Activated naive CD4-positive, alpha-beta T cell treated with anti-CD3 and anti-CD28 coated beads, Interleukin-2, amount 50 U/mL, for 24 hours (primary cell): ENCODE data around the gene ABTB2.

Source experiments
- H3K27ac Mint-ChIP-seq: one replicate; pipeline ENCODE4 v1.8.0; 2021; ENCODE audit warnings: mild to moderate bottlenecking, mixed read lengths
- H3K27me3 Mint-ChIP-seq: one replicate; pipeline ENCODE4 v1.8.0; 2021; ENCODE audit warnings: mixed read lengths
- H3K36me3 Mint-ChIP-seq: one replicate; pipeline ENCODE4 v1.8.0; 2021; ENCODE audit warnings: mixed read lengths
- H3K4me1 Mint-ChIP-seq: one replicate; pipeline ENCODE4 v1.8.0; 2021; ENCODE audit warnings: mixed read lengths
- H3K4me3 Mint-ChIP-seq: one replicate; pipeline ENCODE4 v1.8.0; 2021; ENCODE audit warnings: mild to moderate bottlenecking, mixed read lengths
- H3K9me3 Mint-ChIP-seq: one replicate; pipeline ENCODE4 v1.8.0; 2021; ENCODE audit warnings: mixed read lengths

The ABTB2 gene

DNA sequence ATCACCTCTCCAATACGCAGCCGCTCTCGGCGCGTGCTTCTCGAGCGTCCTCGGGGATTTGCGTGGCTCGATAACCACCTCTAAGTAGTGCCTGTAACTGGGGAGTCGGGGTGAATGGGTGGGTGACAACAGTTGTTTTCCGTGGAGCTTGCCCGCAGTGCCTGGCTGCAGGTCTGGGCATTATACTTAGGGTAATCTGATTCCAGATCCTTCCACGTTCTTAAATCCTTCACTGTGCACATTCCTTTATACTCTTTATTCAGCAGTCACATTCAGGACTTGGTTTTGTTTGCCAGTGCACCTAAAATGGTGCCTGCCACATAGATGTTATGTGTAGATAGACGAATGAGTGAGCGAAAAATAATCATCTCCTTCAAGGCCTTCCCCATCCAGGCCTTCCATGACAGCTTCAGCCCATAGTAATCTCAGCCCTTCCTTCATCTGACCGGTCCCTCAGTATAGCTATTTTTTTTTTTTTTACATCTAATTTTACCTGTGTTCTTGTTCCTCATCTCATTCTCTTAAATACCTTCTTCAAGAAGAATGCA, 251.8 kb downstream of the ABTB2 start:
- Mint-ChIP-seq H3K9me3 (no peaks in the 10 kb centered on the region), H3K4me1 (peaks cover 62% of the 10 kb centered on the region), H3K4me3 (peak overlapping the region; percentile 98), H3K27me3 (no peaks in the 10 kb centered on the region), H3K27ac (peak overlapping the region; percentile 96), H3K36me3 (peaks cover 18% of the 10 kb centered on the region)

DNA sequence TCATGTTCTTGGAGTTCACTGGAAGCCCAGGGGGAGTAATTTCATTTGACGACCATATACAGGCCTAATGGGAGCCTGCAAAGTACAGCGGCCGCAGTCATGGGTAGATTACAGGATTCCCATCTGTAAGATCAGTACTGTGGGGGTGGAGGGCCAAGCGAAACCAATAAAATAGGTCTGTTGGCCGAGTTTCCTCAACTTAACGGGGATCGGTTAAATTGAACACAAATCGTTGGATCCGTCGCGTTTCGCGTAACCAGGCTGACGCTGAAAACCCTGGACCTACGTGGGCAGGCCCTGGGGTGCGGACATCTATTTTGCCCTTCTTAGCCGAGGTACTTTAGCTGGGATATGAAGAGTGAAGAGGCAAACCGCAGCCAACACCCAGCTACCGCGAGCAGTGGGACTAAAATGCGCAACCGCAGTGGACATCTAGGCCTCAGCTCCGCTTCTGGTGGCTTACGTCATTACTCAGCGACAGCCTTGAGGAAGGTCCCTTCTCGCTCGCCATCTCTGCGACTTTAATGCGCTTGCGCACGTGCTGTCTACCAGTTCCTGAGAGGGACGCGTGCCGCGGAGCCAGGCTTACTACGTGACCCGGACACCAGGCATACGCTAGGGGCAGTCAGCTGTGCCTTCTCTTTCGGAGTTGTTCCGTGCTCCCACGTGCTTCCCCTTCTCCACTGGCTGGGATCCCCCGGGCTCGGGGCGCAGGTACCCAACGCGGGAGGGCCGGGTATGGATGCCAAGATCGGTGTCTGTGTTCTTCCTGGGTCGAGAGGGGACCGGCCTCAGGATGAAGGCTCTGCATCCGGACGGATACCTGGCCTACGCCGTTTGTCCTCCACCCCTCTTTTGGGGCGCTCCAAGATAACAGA, 252.5 kb downstream of the ABTB2 start, which contains the start of gene NAT10:
NAT10 (plus strand) TSS at position 551 of the 878 bp plus-strand sequence. CDS start 2,597 bp downstream, outside the sequence.
- peaks cover 60% of the 10 kb centered on the region for H3K4me1 Mint-ChIP-seq
- H3K4me3 Mint-ChIP-seq: peak within 1 kb of the TSS; percentile 98
- H3K27ac Mint-ChIP-seq: peak within 1 kb of the TSS; percentile 96
- no peaks in the 10 kb centered on the region for H3K9me3 Mint-ChIP-seq
- H3K36me3 Mint-ChIP-seq: peaks cover 20% of the 10 kb centered on the region
- no peaks in the 10 kb centered on the region for H3K27me3 Mint-ChIP-seq

DNA sequence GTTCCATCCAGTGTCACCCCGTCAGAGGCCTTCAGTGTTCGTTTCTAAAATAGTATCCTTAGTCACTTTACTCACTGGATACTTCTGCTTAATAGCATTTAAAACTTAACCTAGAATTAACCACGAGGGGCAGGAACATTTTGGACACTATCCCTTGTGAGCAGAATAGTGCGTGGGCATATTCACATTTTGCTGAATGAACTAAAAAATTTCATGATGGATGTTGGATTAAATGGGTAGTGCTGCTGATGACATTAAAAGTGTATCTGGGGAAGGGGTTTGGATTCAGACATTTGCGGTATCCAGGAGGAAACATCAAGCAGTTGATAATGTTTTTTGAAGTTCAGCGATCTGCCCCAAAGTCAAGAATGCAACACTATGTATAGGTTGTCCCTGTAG, 253.1 kb downstream of the ABTB2 start:
- H3K27me3 Mint-ChIP-seq: no peaks in the 10 kb centered on the region
- H3K36me3 Mint-ChIP-seq: peaks cover 19% of the 10 kb centered on the region
- peaks cover 57% of the 10 kb centered on the region for H3K4me1 Mint-ChIP-seq
- H3K9me3 Mint-ChIP-seq: no peaks in the 10 kb centered on the region
- H3K4me3 Mint-ChIP-seq: peak overlapping the region; percentile 98
- peak overlapping the region; percentile 96 for H3K27ac Mint-ChIP-seq
